Lung (tissue), 12 donors: Measurements from ENCODE around the gene CRACDL. TPM values are rescaled to one million over a fixed set of nuclear protein-coding genes. Genes with fewer than 3 reads are reported as not detected.

ENCODE experiments used
- ATAC-seq: fragments of 200-7000 bp; cut with Tn5 transposase; one replicate; pipeline ENCODE4 v1.9.1; 2020; ENCODE audit warnings: moderate number of reproducible peaks; ENCODE audit not compliant: insufficient read depth, low FRiP score
- DNase-seq, 3 donors: peaks; one replicate each; pipeline ENCODE4 v3.0.0-alpha.2; 2013 to 2017
- H3K27ac ChIP-seq, 2 donors: one replicate each; pipeline ENCODE4 v1.5.1; 2013; ENCODE audit warnings: mild to moderate bottlenecking in 2 of 2, moderate library complexity in 2 of 2, control low read depth in 1 of 2, inconsistent platforms in 1 of 2, low read depth in 1 of 2, low read length in 1 of 2
- H3K27me3 ChIP-seq, 3 donors: one replicate each; pipeline ENCODE4 v1.5.1; 2013; ENCODE audit warnings: low read length in 2 of 3; ENCODE audit not compliant: control insufficient read depth in 3 of 3, insufficient read depth in 3 of 3
- H3K36me3 ChIP-seq, 4 donors: one replicate each; pipeline ENCODE4 v1.5.1; 2013; ENCODE audit warnings: low read length in 4 of 4, mild to moderate bottlenecking in 1 of 4, moderate library complexity in 1 of 4; ENCODE audit not compliant: control insufficient read depth in 4 of 4, insufficient read depth in 4 of 4
- H3K4me1 ChIP-seq, 5 donors: one replicate each; pipeline ENCODE4 v1.5.1; 2013; ENCODE audit warnings: low read length in 5 of 5, mild to moderate bottlenecking in 2 of 5, moderate library complexity in 1 of 5; ENCODE audit not compliant: control insufficient read depth in 5 of 5, insufficient read depth in 5 of 5
- H3K4me3 ChIP-seq: one replicate; pipeline ENCODE4 v1.5.1; 2013; ENCODE audit warnings: mild to moderate bottlenecking, control low read depth, moderate library complexity
- H3K9ac ChIP-seq, 2 donors: one replicate each; pipeline ENCODE4 v1.5.1; 2013; ENCODE audit warnings: low read length in 2 of 2, control low read depth in 1 of 2; ENCODE audit not compliant: insufficient read depth in 1 of 2
- H3K9me3 ChIP-seq, 4 donors: one replicate each; pipeline ENCODE4 v1.5.1; 2013; ENCODE audit warnings: low read length in 3 of 4, mild to moderate bottlenecking in 1 of 4, moderate library complexity in 1 of 4; ENCODE audit not compliant: control insufficient read depth in 4 of 4, insufficient read depth in 3 of 4
- CTCF ChIP-seq: IDR thresholded peaks from 2 replicates; pipeline ENCODE4 v1.5.1; 2012; ENCODE audit warnings: mild to moderate bottlenecking; ENCODE audit errors: control extremely low read depth, extremely low read depth
- WGBS, 2 donors: extraction: QIAGEN DNeasy Blood & Tissue Kit; methylation state at CpG; one replicate each; pipeline ENCODE4 v1.1.7; 2013; 5-methylcytosine and 5-hydroxymethylcytosine counted together
- polyA plus RNA-seq, 2 donors: library from polyadenylated mRNA; stranded (reverse); fragments of 200-250 nt; gene quantifications; one replicate each; pipeline ENCODE4 v1.2.1, GENCODE V29; 2013
- total RNA-seq, 2 donors: library from RNA; depleted of rRNA in 1 of 2; stranded (reverse); fragments of >200 nt in 1 of 2; gene quantifications; one replicate each; pipeline ENCODE4 v1.2.1, GENCODE V29; 2014 to 2021
- donor health status: control.
- donor health status: control.
- donor health status: Bipolar disorder and iron deficiency.
- donor health status: healthy.
- donor health status: DM: yes; HTN: yes; CAD: no.

The CRACDL gene
- total and polyA plus RNA-seq, 4 donors = 8.9 to 28.3 (median 13.2) TPM

- H3K27ac ChIP-seq = peak overlapping the region in 1 of 2 donors; percentile 62
- H3K9ac ChIP-seq = peak overlapping the region; percentile 17 to 44
- H3K4me3 ChIP-seq = no peak overlapping the region
- no peaks in the 10 kb centered on the region for H3K36me3 ChIP-seq
- ATAC-seq = peak; percentile 58
- peaks cover 0 to 34% (median 14%) of the 10 kb centered on the region in 5 donors for H3K4me1 ChIP-seq
- TF ChIP-seq CTCF = no peak
- peak; percentile 83 to 90 (median 86) for DNase-seq
- WGBS, 2 donors = 2 to 5% methylated on average over 19 of the region's 19 CpGs
- H3K27me3 ChIP-seq = no peaks in the 10 kb centered on the region
- no peaks in the 10 kb centered on the region for H3K9me3 ChIP-seq
Observed at GRCh38 chr2:98909317-98910211, 26.5 kb downstream of the CRACDL start.

- TF ChIP-seq CTCF = no peak
- no peak overlapping the region for H3K4me3 ChIP-seq
- no peaks in the 10 kb centered on the region for H3K27me3 ChIP-seq
- no peak for ATAC-seq
- no peaks in the 10 kb centered on the region for H3K36me3 ChIP-seq
- no peak for DNase-seq
- H3K9ac ChIP-seq = no peak overlapping the region
- H3K9me3 ChIP-seq = no peaks in the 10 kb centered on the region
- H3K27ac ChIP-seq = peak overlapping the region in 1 of 2 donors; percentile 13
- H3K4me1 ChIP-seq = peaks cover 0 to 30% (median 14%) of the 10 kb centered on the region in 5 donors
- WGBS, 2 donors = 7 to 19% methylated on average over 4 of the region's 4 CpGs
Observed at GRCh38 chr2:98908931-98909316, 27.1 kb downstream of the CRACDL start.

GRCh38 chr2:98907966-98908905, 27.8 kb downstream of the CRACDL start:
- DNase-seq (no peak), ATAC-seq (no peak)
- TF ChIP-seq CTCF = no peak
- Histone ChIP-seq H3K27ac (peak overlapping the region in 1 of 2 donors; percentile 54), H3K4me1 (peaks cover 0 to 27% (median 14%) of the 10 kb centered on the region in 5 donors), H3K4me3 (no peak overlapping the region), H3K9ac (no peak overlapping the region), H3K27me3 (no peaks in the 10 kb centered on the region), H3K9me3 (no peaks in the 10 kb centered on the region), H3K36me3 (no peaks in the 10 kb centered on the region)
- 73 to 76% methylated on average over 11 of the region's 11 CpGs for WGBS, 2 donors
